ENCODE measurements around the gene FAT2.

The FAT2 gene
- total RNA-seq, result 0.28 to 9.4 (median 0.98) reads per million in 17 experiments

GRCh38 chr5:151591144-151591819, at the start of gene FAT2:
Gene FAT2, minus strand, starts transcription at chr5:151591331. Its CDS starts 22,400 bp downstream, at chr5:151568931.
- DNase-seq, result no peak

GRCh38 chr5:151638619-151639018, 47.5 kb upstream of the FAT2 start:
- DNase-seq, result no peak

GRCh38 chr5:151637676-151638075, 46.5 kb upstream of the FAT2 start:
- no peak for DNase-seq

- no peak for DNase-seq
Measured at GRCh38 chr5:151633892-151634291, 42.8 kb upstream of the FAT2 start.

- no peak for DNase-seq
Measured at GRCh38 chr5:151632941-151633340, 41.8 kb upstream of the FAT2 start.

GRCh38 chr5:151632524-151632923, 41.4 kb upstream of the FAT2 start:
- no peak for DNase-seq

- no peak for DNase-seq
Measured at GRCh38 chr5:151631941-151632340, 40.8 kb upstream of the FAT2 start.

- DNase-seq, result no peak
Measured at GRCh38 chr5:151630088-151630487, 39.0 kb upstream of the FAT2 start.

- no peak for DNase-seq
Measured at GRCh38 chr5:151628112-151628823, 37.1 kb upstream of the FAT2 start.

- DNase-seq, result no peak
Measured at GRCh38 chr5:151627650-151628049, 36.5 kb upstream of the FAT2 start.

- DNase-seq, result no peak
Measured at GRCh38 chr5:151625285-151625684, 34.2 kb upstream of the FAT2 start.

GRCh38 chr5:151624476-151624875, 33.3 kb upstream of the FAT2 start:
- no peak for DNase-seq

- no peak for DNase-seq
Measured at GRCh38 chr5:151622367-151623088, 31.4 kb upstream of the FAT2 start.

GRCh38 chr5:151620461-151620840, 29.3 kb upstream of the FAT2 start:
- no peak for DNase-seq

GRCh38 chr5:151619812-151620460, 28.8 kb upstream of the FAT2 start:
- no peak for DNase-seq

GRCh38 chr5:151618907-151619306, 27.8 kb upstream of the FAT2 start:
- DNase-seq, result no peak

GRCh38 chr5:151617841-151618710, 26.9 kb upstream of the FAT2 start:
- no peak for DNase-seq

GRCh38 chr5:151617383-151617840, 26.3 kb upstream of the FAT2 start:
- no peak for DNase-seq

GRCh38 chr5:151615431-151615830, 24.3 kb upstream of the FAT2 start:
- no peak for DNase-seq

- DNase-seq, result no peak
Measured at GRCh38 chr5:151614565-151614964, 23.4 kb upstream of the FAT2 start.

- DNase-seq, result no peak
Measured at GRCh38 chr5:151612689-151613427, 21.7 kb upstream of the FAT2 start.
